HEK293T (cell line): ENCODE results near the gene NT5C3A.

Experiments
- CTCF ChIA-PET: fragments of 350-600 bp; formaldehyde crosslinking; extraction: SDS; loops from one replicate; lab custom pipeline; 2021; ENCODE audit warnings: antibody characterized with exemption, inconsistent platforms; lab: Yijun Ruan, JAX
- POLR2A ChIA-PET: fragments of 350-600 bp; formaldehyde crosslinking; extraction: SDS; loops from one replicate; lab custom pipeline; 2020; ENCODE audit warnings: antibody characterized with exemption, inconsistent platforms; lab: Yijun Ruan, JAX
- DNase-seq: peaks from one replicate; pipeline ENCODE4 v3.0.0; 2012; ENCODE audit warnings: mixed read lengths; ENCODE audit errors: extremely low spot score
- ARNT ChIP-seq: fragments of 450-650 bp; IDR thresholded peaks from 2 replicates; pipeline ENCODE4 v1.6.1; 2017; ENCODE audit warnings: mild to moderate bottlenecking
- BHLHE40 ChIP-seq: fragments of 450-650 bp; IDR thresholded peaks from 2 replicates; pipeline ENCODE4 v1.6.1; 2016; ENCODE audit warnings: mild to moderate bottlenecking, moderate library complexity, borderline replicate concordance
- CTBP1 ChIP-seq: fragments of 450-650 bp; IDR thresholded peaks from 2 replicates; pipeline ENCODE4 v1.6.1; 2016; ENCODE audit warnings: borderline replicate concordance
- ELF4 ChIP-seq: fragments of 450-650 bp; IDR thresholded peaks from 2 replicates; pipeline ENCODE4 v1.6.1; 2017; ENCODE audit warnings: antibody characterized with exemption
- FOXA1 ChIP-seq: fragments of 450-650 bp; IDR thresholded peaks from 2 replicates; pipeline ENCODE4 v1.6.1; 2016; ENCODE audit warnings: mild to moderate bottlenecking
- FOXK2 ChIP-seq: fragments of 450-650 bp; IDR thresholded peaks from 2 replicates; pipeline ENCODE4 v1.6.1; 2016; ENCODE audit warnings: mild to moderate bottlenecking
- FOXM1 ChIP-seq: fragments of 450-650 bp; IDR thresholded peaks from 2 replicates; pipeline ENCODE4 v1.6.1; 2017; ENCODE audit warnings: mild to moderate bottlenecking, borderline replicate concordance
- HDGF ChIP-seq: fragments of 450-650 bp; IDR thresholded peaks from 2 replicates; pipeline ENCODE4 v1.6.1; 2017; ENCODE audit warnings: antibody characterized with exemption, borderline replicate concordance
- L3MBTL2 ChIP-seq: fragments of 450-650 bp; conservative IDR thresholded peaks from 2 replicates; pipeline ENCODE4 v1.6.1; 2016; ENCODE audit warnings: mild to moderate bottlenecking
- LEF1 ChIP-seq: fragments of 450-650 bp; IDR thresholded peaks from 2 replicates; pipeline ENCODE4 v1.6.1; 2017; ENCODE audit warnings: mild to moderate bottlenecking, borderline replicate concordance
- NFRKB ChIP-seq: fragments of 450-650 bp; IDR thresholded peaks from 2 replicates; pipeline ENCODE4 v1.6.1; 2016; ENCODE audit warnings: mild to moderate bottlenecking, moderate library complexity
- PKNOX1 ChIP-seq: fragments of 450-650 bp; IDR thresholded peaks from 2 replicates; pipeline ENCODE4 v1.6.1; 2016
- SP1 ChIP-seq: fragments of 450-650 bp; IDR thresholded peaks from 2 replicates; pipeline ENCODE4 v1.6.1; 2017
- SUZ12 ChIP-seq: fragments of 450-650 bp; IDR thresholded peaks from 2 replicates; pipeline ENCODE4 v1.6.1; 2016; ENCODE audit warnings: mild to moderate bottlenecking
- TARDBP ChIP-seq: fragments of 450-650 bp; IDR thresholded peaks from 2 replicates; pipeline ENCODE4 v1.6.1; 2016
- ZNF384 ChIP-seq: fragments of 450-650 bp; IDR thresholded peaks from 2 replicates; pipeline ENCODE4 v1.6.1; 2016

The NT5C3A gene

DNA sequence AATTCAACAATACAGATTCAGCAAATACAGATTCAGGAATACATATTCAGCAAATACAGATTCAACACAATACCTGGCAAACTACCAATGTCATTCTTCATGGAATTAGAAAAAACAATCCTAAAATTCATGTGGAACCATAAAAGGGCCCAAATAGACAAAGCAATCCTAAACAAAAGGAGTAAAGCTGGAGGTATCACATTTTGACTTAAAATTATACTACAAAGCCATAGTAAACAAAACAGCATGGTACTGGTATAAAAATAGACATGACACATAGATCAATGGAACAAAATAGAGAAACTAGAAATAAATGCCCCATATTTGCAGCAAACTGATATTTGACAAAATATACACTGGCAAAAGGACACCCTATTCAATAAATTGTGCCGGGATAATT is 3.4 kb upstream of the NT5C3A start:
- POLR2A ChIA-PET, result no interaction called here
- TF ChIP-seq FOXA1, result no peak
- no peak for TF ChIP-seq FOXM1
- TF ChIP-seq NFRKB, result no peak
- TF ChIP-seq L3MBTL2, result no peak
- no peak for TF ChIP-seq ZNF384
- no peak for TF ChIP-seq SP1
- no peak for TF ChIP-seq ELF4
- no peak for TF ChIP-seq CTBP1
- no peak for TF ChIP-seq TARDBP
- TF ChIP-seq HDGF, result no peak
- no peak for TF ChIP-seq SUZ12
- no peak for TF ChIP-seq LEF1
- no peak for TF ChIP-seq ARNT
- no peak for TF ChIP-seq FOXK2
- no peak for DNase-seq
- CTCF ChIA-PET, result no interaction called here

GRCh38 chr7:33062782-33063443 is 337 bp upstream of the NT5C3A start:
- ChIA-PET POLR2A (interaction anchor here (0.6 to 2.7 kb wide), 23 partner anchors 8 to 842 kb away, joined by 3 to 15 read pairs (median 3); partner anchors contain the start of genes AVL9, BBS9, FKBP9 and KBTBD2), CTCF (no interaction called here)
- peak; percentile 93 for DNase-seq
- TF ChIP-seq SUZ12 (no peak), L3MBTL2 (peak; percentile 71), SP1 (no peak), BHLHE40 (no peak), ELF4 (no peak), FOXM1 (no peak), TARDBP (no peak), HDGF (0 out of 2 replicates have a peak, but pooled peaks have one; percentile 39)

GRCh38 chr7:33061282-33061937 is 1.2 kb downstream of the NT5C3A start:
- no peak for DNase-seq
- CTCF ChIA-PET, result interaction anchor here (0.6 to 0.8 kb wide), 2 partner anchors 13 to 16 kb away, joined by 3 read pairs; no protein-coding TSS in a partner anchor
- POLR2A ChIA-PET, result interaction anchor here (1.3 to 2.7 kb wide), 6 partner anchors 8 to 566 kb away, joined by 3 to 15 read pairs (median 6); partner anchors contain the start of genes AVL9, FKBP9 and RP9
- TF ChIP-seq ELF4 (no peak), L3MBTL2 (no peak), ARNT (no peak), SP1 (no peak), FOXM1 (no peak), FOXK2 (no peak), CTBP1 (no peak), SUZ12 (no peak), LEF1 (no peak), BHLHE40 (no peak), TARDBP (no peak), NFRKB (no peak)

DNA sequence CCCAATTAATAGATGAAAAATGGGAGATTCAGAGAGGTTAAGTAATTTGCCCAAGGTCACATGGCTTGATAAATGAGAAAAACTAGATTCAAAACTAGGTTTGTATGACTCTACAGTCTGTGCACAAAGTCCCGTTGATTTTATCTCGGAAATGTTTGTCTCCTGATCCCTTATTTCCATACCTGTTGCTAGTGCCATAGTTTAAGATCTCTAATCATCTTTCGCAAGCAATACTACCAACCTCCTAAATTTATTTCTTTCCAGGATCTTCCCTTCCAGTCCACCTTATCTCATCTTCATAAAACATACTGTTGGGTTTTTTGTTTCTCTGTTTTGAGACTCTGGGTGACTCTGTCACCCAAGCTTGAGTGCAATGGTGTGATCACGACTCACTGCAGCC is 2.9 kb downstream of the NT5C3A start:
- DNase-seq, result no peak
- TF ChIP-seq ZNF384 (no peak), SP1 (no peak)
- POLR2A ChIA-PET, result no interaction called here
- CTCF ChIA-PET, result no interaction called here

GRCh38 chr7:33055158-33055557 is 7.4 kb downstream of the NT5C3A start:
- ChIA-PET CTCF (no interaction called here), POLR2A (no interaction called here)

DNA sequence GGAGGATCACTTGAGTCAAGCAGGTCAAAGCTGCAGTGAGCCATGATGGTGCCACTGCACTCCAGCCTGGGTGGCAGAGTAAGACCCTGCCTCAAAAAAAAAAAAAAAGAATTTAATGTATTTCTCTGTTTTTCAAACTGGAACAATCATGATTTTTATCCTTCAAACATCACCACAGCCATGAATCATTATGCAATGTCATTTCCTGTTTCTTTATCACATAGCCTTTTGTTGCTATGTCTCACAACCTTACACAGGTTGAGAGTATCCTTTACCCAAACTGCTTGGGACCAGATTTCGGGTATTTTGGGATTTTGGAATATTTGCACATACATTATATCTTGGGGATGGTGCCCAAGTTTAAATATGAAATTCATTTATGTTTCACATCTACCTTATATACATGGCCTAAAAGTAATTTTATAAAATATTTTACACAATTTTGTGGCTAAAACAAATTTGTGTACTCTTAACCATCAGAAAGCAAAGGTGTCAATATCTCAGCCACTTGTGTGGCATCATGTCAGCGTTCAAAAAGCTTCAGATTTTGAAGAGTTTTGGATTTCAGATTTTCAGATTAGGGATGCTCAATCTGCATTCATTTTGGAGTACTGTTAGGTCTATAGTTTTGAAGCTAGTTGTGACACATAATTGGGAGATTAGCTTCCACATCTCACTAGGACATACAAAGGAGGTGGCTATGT is 8.2 kb downstream of the NT5C3A start:
- ChIA-PET CTCF (no interaction called here), POLR2A (interaction anchor here (2.5 kb wide), 1 partner anchor 8 kb away, joined by 15 read pairs; the partner anchor contains the start of gene NT5C3A)
- no peak for DNase-seq
- TF ChIP-seq FOXA1 (no peak), ZNF384 (no peak), SP1 (no peak), PKNOX1 (no peak), TARDBP (no peak), LEF1 (no peak), BHLHE40 (no peak), HDGF (no peak), ARNT (no peak), L3MBTL2 (no peak), FOXK2 (no peak), NFRKB (no peak), CTBP1 (no peak), SUZ12 (no peak), FOXM1 (no peak)

More at GRCh38 chr7:33055158-33055557, 7.4 kb downstream of the NT5C3A start:
- TF ChIP-seq HDGF, result no peak
- no peak for TF ChIP-seq L3MBTL2
- TF ChIP-seq FOXA1, result no peak
- TF ChIP-seq ARNT, result no peak
- TF ChIP-seq SP1, result no peak
- TF ChIP-seq PKNOX1, result no peak
- no peak for TF ChIP-seq SUZ12
- no peak for TF ChIP-seq CTBP1
- no peak for TF ChIP-seq ELF4
- TF ChIP-seq ZNF384, result no peak
- no peak for TF ChIP-seq FOXK2
- TF ChIP-seq TARDBP, result no peak
- no peak for TF ChIP-seq FOXM1
- no peak for DNase-seq
